Ovary (tissue), 9 donors: Measurements from ENCODE around the gene HEXD. TPM values are rescaled to one million over a fixed set of nuclear protein-coding genes. Genes with fewer than 3 reads are reported as not detected.

Experiments used
- DNase-seq, 5 donors: peaks; one replicate each; pipeline ENCODE4 v3.0.0-alpha.2; 2019 to 2020
- H3K27ac ChIP-seq, 2 donors: fragments of 200-600 bp; one replicate each; pipeline versions ENCODE4 v1.5.1 to v1.8.0; 2019 to 2022
- H3K27me3 ChIP-seq: fragments of 200-600 bp; one replicate; pipeline ENCODE4 v1.8.0; 2022
- H3K36me3 ChIP-seq: fragments of 200-600 bp; sonication (generic); one replicate; pipeline ENCODE4 v1.5.1; 2019
- H3K4me1 ChIP-seq: one replicate; pipeline ENCODE4 v1.8.1; 2013; ENCODE audit warnings: mild to moderate bottlenecking, moderate library complexity; ENCODE audit not compliant: insufficient read depth
- H3K4me3 ChIP-seq: fragments of 200-600 bp; sonication (generic); one replicate; pipeline ENCODE4 v1.5.1; 2017
- H3K9me3 ChIP-seq, 2 donors: fragments of 200-600 bp in 1 of 2; sonication (generic) in 1 of 2; one replicate each; pipeline versions ENCODE4 v1.5.1 to v1.8.1; 2013 to 2019; ENCODE audit warnings: mild to moderate bottlenecking in 1 of 2, moderate library complexity in 1 of 2
- EP300 ChIP-seq: sonication (generic); formaldehyde crosslinking; IDR thresholded peaks from one replicate; pipeline ENCODE4 v1.6.1; 2017; ENCODE audit warnings: antibody characterized with exemption
- POLR2A ChIP-seq: fragments of 450-650 bp; IDR thresholded peaks from one replicate; pipeline ENCODE4 v1.6.1; 2017; ENCODE audit warnings: antibody characterized with exemption, mild to moderate bottlenecking, moderate library complexity
- WGBS, 3 donors: extraction: QIAGEN DNeasy Blood & Tissue Kit in 1 of 3; methylation state at CpG; one replicate each; pipeline versions ENCODE4 v1.1.5 to v1.1.7; 2013 to 2017; 5-methylcytosine and 5-hydroxymethylcytosine counted together
- intact Hi-C, 4 donors: fragments of 100-400 bp; cut with DNase I; formaldehyde crosslinking; loops; one replicate each; pipeline versions ENCODE4 v1.11.0 to v1.15.1; 2022 to 2023
- polyA plus RNA-seq, 2 donors: library from polyadenylated mRNA; stranded (reverse); fragments of 200-250 nt in 1 of 2; fragments of 350-450 nt in 1 of 2; fragmentation: Illumina TruSeq in 1 of 2; extraction: RNeasy Lipid Tissue Mini Kit (QIAGEN cat#74804) in 1 of 2; gene quantifications; one replicate each; pipeline ENCODE4 v1.2.3, GENCODE V29; 2013 to 2014
- total RNA-seq, 7 donors: library from RNA; depleted of rRNA in 2 of 7; stranded (reverse); fragments of >200 nt in 2 of 7; fragmentation: NEBNext Ultra II Directional in 3 of 7; extraction: Animal tissue kit (Norgen Biotek cat#: 25700) in 3 of 7; gene quantifications; one replicate each; pipeline versions ENCODE4 v1.1.0 to v1.2.4, GENCODE V29; 2016 to 2023
- TF ChIP-seq, protein P1 (sequence below), 3 donors: fragments of 450-650 bp in 2 of 3; fragments of 200-600 bp in 1 of 3; IDR thresholded peaks; one replicate each; pipeline versions ENCODE4 v1.5.1 to v1.8.0; 2016 to 2022; ENCODE audit warnings: antibody characterized with exemption in 3 of 3, mild to moderate bottlenecking in 1 of 3
- donor health status: DM: no; HTN: no; CAD: no; lungs with moderate emphysema.
- donor health status: DM: no; HTN: no; CAD: no.
- donor health status: Bipolar disorder and iron deficiency.
- donor health status: DM: yes; HTN: yes; CAD: no.
- donor health status: DM: no; HTN: no; CAD: no.
- donor health status: DM: yes; HTN: yes; CAD: no.

The HEXD gene
- total and polyA plus RNA-seq, 9 donors, result 8.7 to 74.7 (median 46.6) TPM

DNA sequence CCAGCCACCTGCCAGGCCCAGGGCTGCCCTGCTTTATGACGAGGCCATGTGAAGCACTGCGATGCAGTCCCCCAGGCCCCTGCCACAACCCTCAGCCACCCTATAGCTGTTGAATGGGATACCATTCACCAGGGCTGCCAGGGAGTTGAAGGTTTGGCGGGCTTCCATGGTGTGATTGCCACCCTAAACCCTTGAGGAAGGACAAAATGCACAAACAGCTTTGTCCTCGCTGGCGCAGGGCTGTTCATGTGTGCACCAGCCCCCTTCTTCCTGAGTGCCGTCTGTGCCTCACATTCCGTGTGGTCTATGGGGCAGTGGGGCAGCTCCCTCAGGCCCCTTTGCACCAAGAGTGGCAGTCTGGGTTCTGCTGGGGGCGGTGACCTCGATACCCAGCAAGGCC lies 65.7 kb downstream of the HEXD start:
- Histone ChIP-seq H3K4me1 (no peaks in the 10 kb centered on the region), H3K9me3 (no peaks in the 10 kb centered on the region), H3K36me3 (no peaks in the 10 kb centered on the region), H3K27ac (peak overlapping the region in 1 of 2 donors; percentile 41), H3K27me3 (no peaks in the 10 kb centered on the region), H3K4me3 (no peak overlapping the region)
- intact Hi-C loops, result no loop called here
- TF ChIP-seq EP300, result no peak
- TF ChIP-seq, protein P1, sequence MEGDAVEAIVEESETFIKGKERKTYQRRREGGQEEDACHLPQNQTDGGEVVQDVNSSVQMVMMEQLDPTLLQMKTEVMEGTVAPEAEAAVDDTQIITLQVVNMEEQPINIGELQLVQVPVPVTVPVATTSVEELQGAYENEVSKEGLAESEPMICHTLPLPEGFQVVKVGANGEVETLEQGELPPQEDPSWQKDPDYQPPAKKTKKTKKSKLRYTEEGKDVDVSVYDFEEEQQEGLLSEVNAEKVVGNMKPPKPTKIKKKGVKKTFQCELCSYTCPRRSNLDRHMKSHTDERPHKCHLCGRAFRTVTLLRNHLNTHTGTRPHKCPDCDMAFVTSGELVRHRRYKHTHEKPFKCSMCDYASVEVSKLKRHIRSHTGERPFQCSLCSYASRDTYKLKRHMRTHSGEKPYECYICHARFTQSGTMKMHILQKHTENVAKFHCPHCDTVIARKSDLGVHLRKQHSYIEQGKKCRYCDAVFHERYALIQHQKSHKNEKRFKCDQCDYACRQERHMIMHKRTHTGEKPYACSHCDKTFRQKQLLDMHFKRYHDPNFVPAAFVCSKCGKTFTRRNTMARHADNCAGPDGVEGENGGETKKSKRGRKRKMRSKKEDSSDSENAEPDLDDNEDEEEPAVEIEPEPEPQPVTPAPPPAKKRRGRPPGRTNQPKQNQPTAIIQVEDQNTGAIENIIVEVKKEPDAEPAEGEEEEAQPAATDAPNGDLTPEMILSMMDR (IDR thresholded peaks at IDR 0.05), result no peak
- no peak for TF ChIP-seq POLR2A
- DNase-seq, result no peak
- 72 to 90% (median 86%) methylated on average over 9 of the region's 9 CpGs for WGBS, 3 donors

DNA sequence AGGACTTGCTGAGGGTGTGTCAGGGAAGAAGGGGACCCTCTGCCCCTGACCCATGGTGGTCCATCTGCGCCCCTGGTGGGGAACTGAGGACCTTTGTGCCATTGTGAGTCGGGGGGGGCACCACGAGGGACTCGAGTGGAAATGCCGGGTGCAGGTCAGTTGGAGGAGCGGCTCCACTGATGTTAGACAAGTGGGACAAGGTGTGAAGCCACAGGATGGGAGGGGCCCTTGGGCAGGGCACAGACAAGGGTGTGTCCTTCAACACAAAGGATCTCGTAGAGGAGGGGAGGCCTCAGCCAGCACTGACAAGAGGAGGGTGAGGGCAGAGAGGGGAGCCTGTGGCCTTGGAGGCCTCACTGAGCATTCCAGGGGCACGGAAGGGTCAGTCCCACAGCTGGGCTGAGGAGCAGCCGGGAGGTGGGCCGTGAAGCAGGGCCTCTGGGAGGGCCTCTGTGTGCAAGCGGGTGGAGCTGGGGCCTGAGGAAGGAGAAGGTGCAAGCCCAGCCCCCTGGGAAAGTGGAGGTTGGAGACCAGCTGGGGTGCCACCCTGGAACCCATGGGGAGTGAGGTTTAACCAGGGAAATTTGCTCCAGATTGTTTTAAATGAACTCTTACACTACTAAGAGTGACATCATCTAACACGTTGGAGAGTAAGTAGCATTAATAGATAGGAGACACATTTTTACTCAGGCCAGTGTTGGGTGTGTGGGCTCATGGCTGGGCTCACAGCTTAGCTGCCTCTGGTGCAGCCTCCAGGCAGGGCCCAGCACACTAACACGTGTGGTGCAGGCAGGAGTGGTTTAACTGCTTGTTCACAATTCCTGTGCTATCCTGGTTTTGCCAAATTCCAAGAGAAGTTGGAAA lies 68.3 kb downstream of the HEXD start:
- peak in 4 of 5 donors; percentile 44 to 79 (median 66) for DNase-seq
- intact Hi-C loops, result no loop called here

DNA sequence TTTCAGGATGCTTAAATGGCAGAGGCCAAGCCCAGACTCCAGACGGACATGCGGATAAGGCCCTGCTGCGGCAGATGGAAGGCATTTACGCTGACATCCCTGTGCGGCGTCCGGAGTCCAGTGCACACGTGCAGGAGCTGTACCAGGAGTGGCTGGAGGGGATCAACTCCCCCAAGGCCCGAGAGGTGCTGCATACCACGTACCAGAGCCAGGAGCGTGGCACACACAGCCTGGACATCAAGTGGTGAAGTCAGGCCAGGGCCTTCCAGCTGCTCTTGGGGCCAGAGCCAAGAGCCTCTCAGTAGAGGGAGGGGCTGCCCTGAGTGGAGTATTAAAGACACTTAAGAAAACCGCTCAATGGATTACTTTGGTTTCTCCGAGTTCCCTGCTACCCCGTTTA lies 69.8 kb downstream of the HEXD start:
- Histone ChIP-seq H3K27ac (no peak overlapping the region), H3K27me3 (no peaks in the 10 kb centered on the region), H3K9me3 (no peaks in the 10 kb centered on the region), H3K36me3 (no peaks in the 10 kb centered on the region), H3K4me1 (no peaks in the 10 kb centered on the region), H3K4me3 (no peak overlapping the region)
- intact Hi-C loops, result no loop called here
- DNase-seq, result peak in 3 of 5 donors; percentile 39 to 65 (median 41)
- TF ChIP-seq POLR2A (no peak), EP300 (no peak)
- TF ChIP-seq, protein P1 (IDR thresholded peaks at IDR 0.05), result no peak
- WGBS, 3 donors, result 53 to 70% (median 53%) methylated on average over 14 of the region's 14 CpGs

More for the DNA sequence above, 68.3 kb downstream of the HEXD start:
- TF ChIP-seq POLR2A (no peak), EP300 (no peak)
- Histone ChIP-seq H3K36me3 (no peaks in the 10 kb centered on the region), H3K27ac (peak overlapping the region; percentile 11 to 42), H3K9me3 (no peaks in the 10 kb centered on the region), H3K27me3 (no peaks in the 10 kb centered on the region), H3K4me1 (no peaks in the 10 kb centered on the region), H3K4me3 (no peak overlapping the region)
- WGBS, 3 donors, result 33 to 55% (median 39%) methylated on average over 13 of the region's 13 CpGs

DNA sequence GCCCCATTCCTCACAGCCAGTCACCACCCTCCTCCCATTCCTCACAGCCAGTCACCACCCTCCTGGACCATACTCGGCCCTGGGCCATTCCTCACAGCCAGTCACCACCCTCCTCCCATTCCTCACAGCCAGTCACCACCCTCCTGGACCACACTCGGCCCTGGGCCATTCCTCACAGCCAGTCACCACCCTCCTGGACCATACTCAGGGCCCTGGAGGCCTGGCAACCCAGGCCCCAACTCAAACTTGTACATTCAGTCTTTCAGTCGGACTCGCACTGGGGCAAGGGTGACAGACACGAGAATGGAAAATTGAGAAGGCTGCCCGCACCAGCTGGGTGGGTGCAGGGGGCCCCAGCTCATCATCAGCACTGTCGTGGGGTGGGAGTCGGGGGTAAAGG lies 71.0 kb downstream of the HEXD start:
- WGBS, 3 donors, result 64 to 72% (median 70%) methylated on average over 8 of the region's 8 CpGs
- no peak for TF ChIP-seq EP300
- TF ChIP-seq, protein P1 (IDR thresholded peaks at IDR 0.05), result no peak
- TF ChIP-seq POLR2A, result no peak
- Histone ChIP-seq H3K4me1 (no peaks in the 10 kb centered on the region), H3K4me3 (no peak overlapping the region), H3K27me3 (no peaks in the 10 kb centered on the region), H3K9me3 (no peaks in the 10 kb centered on the region), H3K27ac (no peak overlapping the region), H3K36me3 (no peaks in the 10 kb centered on the region)
- intact Hi-C loops, result no loop called here
- DNase-seq, result no peak
